Islet precursor cell (in vitro differentiated cells): ENCODE data around the gene BHMT2.

Experiments used
- DNase-seq: peaks from one replicate; pipeline ENCODE4 v3.0.0-alpha.2; 2018

BHMT2 gene

GRCh38 chr5:79124607-79125006 lies 55.0 kb downstream of the BHMT2 start:
- no peak for DNase-seq

- DNase-seq = peak; percentile 58
These were observed 61.2 kb downstream of the BHMT2 start for GRCh38 chr5:79130781-79131180.

GRCh38 chr5:79133121-79133656 lies 63.6 kb downstream of the BHMT2 start:
- DNase-seq = no peak

GRCh38 chr5:79133657-79134451 lies 64.3 kb downstream of the BHMT2 start:
- DNase-seq = peak; percentile 80

- DNase-seq = no peak
These were observed 66.4 kb downstream of the BHMT2 start for GRCh38 chr5:79135790-79136553.

- no peak for DNase-seq
These were observed 67.1 kb downstream of the BHMT2 start for GRCh38 chr5:79136618-79137017.
